Measurements from ENCODE around the gene CFP.

GRCh38 chrX:47664737-47665136 is 35.0 kb upstream of the CFP start:
- no peak for TF ChIP-seq CTCF (IDR thresholded peaks at IDR 0.05)
- no peak for TF ChIP-seq ZFX (IDR thresholded peaks at IDR 0.05; ENCODE audit: borderline replicate concordance)
